ENCODE measurements around the gene SCLY. TPM values are rescaled to one million over a fixed set of nuclear protein-coding genes. Genes with fewer than 3 reads are reported as not detected.
"Not testable (repeated sequence)": the region's sequence is repeated elsewhere in the genome, so short reads cannot be mapped to it uniquely, and the experiment has no call there.

The SCLY gene
- total RNA-seq, 1 experiment from 2014 or later = 69.9 TPM

GRCh38 chr2:238055841-238056240 is 5.0 kb upstream of the SCLY start:
- Histone ChIP-seq H3K4me1 (ENCODE audit: insufficient read depth, low read length, poor library complexity, severe bottlenecking) (peaks cover 8% of the 10 kb centered on the region), H3K36me3 (ENCODE audit: insufficient read depth, low read length, poor library complexity, severe bottlenecking) (no peaks in the 10 kb centered on the region), H3K4me3 (ENCODE audit: low read depth, low read length, poor library complexity, severe bottlenecking) (no peak overlapping the region), H3K27ac (ENCODE audit: low read depth, low read length, poor library complexity, severe bottlenecking) (no peak overlapping the region), H3K9me3 (ENCODE audit: low read depth, low read length, poor library complexity, severe bottlenecking) (no peaks in the 10 kb centered on the region), H3K27me3 (replicated peaks; ENCODE audit: insufficient read depth, low read depth, low read length, poor library complexity) (no peaks in the 10 kb centered on the region)
- no TSS peak for BruUV-seq (replicated peaks)
- TF ChIP-seq EZH2 (IDR thresholded peaks at IDR 0.05; ENCODE audit: borderline replicate concordance, low read depth, low read length, poor library complexity, severe bottlenecking) = no peak
- TF ChIP-seq CTCF (conservative IDR thresholded peaks at IDR 0.05; ENCODE audit: low read depth, low read length) = no peak
- CTCF ChIA-PET = no interaction called here
- intact Hi-C loops (cut with micrococcal nuclease; ENCODE audit: unreplicated experiment) = no loop called here
- no peak for DNase-seq (ENCODE audit: low spot score)
- POLR2A ChIA-PET (ENCODE audit: low non-redundant PET) = no interaction called here

GRCh38 chr2:238057696-238058575 is 2.9 kb upstream of the SCLY start:
- BruUV-seq (replicated peaks); POLR2A ChIA-PET (ENCODE audit: low non-redundant PET); H3K9me3 ChIP-seq (ENCODE audit: low read depth, low read length, poor library complexity, severe bottlenecking); H3K36me3 ChIP-seq (ENCODE audit: insufficient read depth, low read length, poor library complexity, severe bottlenecking); DNase-seq (ENCODE audit: low spot score); H3K4me3 ChIP-seq (ENCODE audit: low read depth, low read length, poor library complexity, severe bottlenecking); H3K27me3 ChIP-seq (replicated peaks; ENCODE audit: insufficient read depth, low read depth, low read length, poor library complexity); intact Hi-C loops (cut with micrococcal nuclease; ENCODE audit: unreplicated experiment); CTCF ChIA-PET; H3K27ac ChIP-seq (ENCODE audit: low read depth, low read length, poor library complexity, severe bottlenecking): not testable (repeated sequence)
- peaks cover 11% of the 10 kb centered on the region for H3K4me1 ChIP-seq (ENCODE audit: insufficient read depth, low read length, poor library complexity, severe bottlenecking)

GRCh38 chr2:238059505-238059904 is 1.3 kb upstream of the SCLY start:
- Histone ChIP-seq H3K36me3 (ENCODE audit: insufficient read depth, low read length, poor library complexity, severe bottlenecking) (peaks cover 2% of the 10 kb centered on the region), H3K4me3 (ENCODE audit: low read depth, low read length, poor library complexity, severe bottlenecking) (peak overlapping the region; percentile 85), H3K4me1 (ENCODE audit: insufficient read depth, low read length, poor library complexity, severe bottlenecking) (peaks cover 11% of the 10 kb centered on the region), H3K9me3 (ENCODE audit: low read depth, low read length, poor library complexity, severe bottlenecking) (no peaks in the 10 kb centered on the region), H3K27me3 (replicated peaks; ENCODE audit: insufficient read depth, low read depth, low read length, poor library complexity) (no peaks in the 10 kb centered on the region), H3K27ac (ENCODE audit: low read depth, low read length, poor library complexity, severe bottlenecking) (peak overlapping the region; percentile 94)
- no peak for DNase-seq (ENCODE audit: low spot score)
- BruUV-seq (replicated peaks) = TSS peak; percentile 88
- CTCF ChIA-PET = no interaction called here
- no peak for TF ChIP-seq CTCF (conservative IDR thresholded peaks at IDR 0.05; ENCODE audit: low read depth, low read length)
- intact Hi-C loops (cut with micrococcal nuclease; ENCODE audit: unreplicated experiment) = no loop called here
- POLR2A ChIA-PET (ENCODE audit: low non-redundant PET) = no interaction called here

GRCh38 chr2:238060096-238060541 is 682 bp upstream of the SCLY start:
- peak; percentile 73 for DNase-seq (ENCODE audit: low spot score)
- peak overlapping the region; percentile 85 for H3K4me3 ChIP-seq (ENCODE audit: low read depth, low read length, poor library complexity, severe bottlenecking)
- H3K36me3 ChIP-seq (ENCODE audit: insufficient read depth, low read length, poor library complexity, severe bottlenecking) = peaks cover 8% of the 10 kb centered on the region
- ChIA-PET POLR2A (ENCODE audit: low non-redundant PET) (no interaction called here), CTCF (interaction anchor here (0.6 kb wide), 1 partner anchor 202 kb away, joined by 4 read pairs; no protein-coding TSS in a partner anchor)
- BruUV-seq (replicated peaks) = no TSS peak
- peaks cover 11% of the 10 kb centered on the region for H3K4me1 ChIP-seq (ENCODE audit: insufficient read depth, low read length, poor library complexity, severe bottlenecking)
- no peaks in the 10 kb centered on the region for H3K27me3 ChIP-seq (replicated peaks; ENCODE audit: insufficient read depth, low read depth, low read length, poor library complexity)
- peak overlapping the region; percentile 94 for H3K27ac ChIP-seq (ENCODE audit: low read depth, low read length, poor library complexity, severe bottlenecking)
- intact Hi-C loops (cut with micrococcal nuclease; ENCODE audit: unreplicated experiment) = loop anchor here (10.0 kb wide), 1 partner anchor 205 kb away; the partner anchor contains the start of gene RAMP1
- no peaks in the 10 kb centered on the region for H3K9me3 ChIP-seq (ENCODE audit: low read depth, low read length, poor library complexity, severe bottlenecking)
- TF ChIP-seq EZH2 (IDR thresholded peaks at IDR 0.05; ENCODE audit: borderline replicate concordance, low read depth, low read length, poor library complexity, severe bottlenecking) (no peak), CTCF (conservative IDR thresholded peaks at IDR 0.05; ENCODE audit: low read depth, low read length) (no peak)
